Gastrocnemius medialis (tissue), 4 donors: ENCODE data around the gene KCNQ5.

Source experiments
- POLR2A ChIP-seq, 2 donors: fragments of 450-650 bp; IDR thresholded peaks; one replicate each; pipeline ENCODE4 v1.6.1; 2017; ENCODE audit warnings: antibody characterized with exemption in 2 of 2, mild to moderate bottlenecking in 2 of 2, moderate library complexity in 2 of 2
- TF ChIP-seq, protein P1 (sequence below), 5 experiments: fragments of 450-650 bp in 3 of 5; fragments of 200-600 bp in 2 of 5; sonication (generic) in 2 of 5; IDR thresholded peaks in 4 of 5; conservative IDR thresholded peaks in 1 of 5; 1 replicate in 4 of 5; 2 replicates in 1 of 5; pipeline ENCODE4 v1.5.1; 2016 to 2019; ENCODE audit warnings: antibody characterized with exemption in 5 of 5, mild to moderate bottlenecking in 3 of 5, moderate library complexity in 3 of 5

GRCh38 chr6:73083886-73084285 lies 462.0 kb downstream of the KCNQ5 start:
- TF ChIP-seq, protein P1, sequence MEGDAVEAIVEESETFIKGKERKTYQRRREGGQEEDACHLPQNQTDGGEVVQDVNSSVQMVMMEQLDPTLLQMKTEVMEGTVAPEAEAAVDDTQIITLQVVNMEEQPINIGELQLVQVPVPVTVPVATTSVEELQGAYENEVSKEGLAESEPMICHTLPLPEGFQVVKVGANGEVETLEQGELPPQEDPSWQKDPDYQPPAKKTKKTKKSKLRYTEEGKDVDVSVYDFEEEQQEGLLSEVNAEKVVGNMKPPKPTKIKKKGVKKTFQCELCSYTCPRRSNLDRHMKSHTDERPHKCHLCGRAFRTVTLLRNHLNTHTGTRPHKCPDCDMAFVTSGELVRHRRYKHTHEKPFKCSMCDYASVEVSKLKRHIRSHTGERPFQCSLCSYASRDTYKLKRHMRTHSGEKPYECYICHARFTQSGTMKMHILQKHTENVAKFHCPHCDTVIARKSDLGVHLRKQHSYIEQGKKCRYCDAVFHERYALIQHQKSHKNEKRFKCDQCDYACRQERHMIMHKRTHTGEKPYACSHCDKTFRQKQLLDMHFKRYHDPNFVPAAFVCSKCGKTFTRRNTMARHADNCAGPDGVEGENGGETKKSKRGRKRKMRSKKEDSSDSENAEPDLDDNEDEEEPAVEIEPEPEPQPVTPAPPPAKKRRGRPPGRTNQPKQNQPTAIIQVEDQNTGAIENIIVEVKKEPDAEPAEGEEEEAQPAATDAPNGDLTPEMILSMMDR (IDR thresholded peaks at IDR 0.05 in 4 of 5, conservative IDR thresholded peaks at IDR 0.05 in 1 of 5) = no peak
- no peak for TF ChIP-seq POLR2A (IDR thresholded peaks at IDR 0.05)
